Central memory CD4-positive, alpha-beta T cell (primary cell): ENCODE data around the gene PNLDC1.
A peak's percentile ranks its signal among the peaks of the same experiment; 100 is the strongest.
"Not testable (repeated sequence)": the region's sequence is repeated elsewhere in the genome, so short reads cannot be mapped to it uniquely, and the experiment has no call there.

Experiments used
- DNase-seq: peaks from one replicate; pipeline ENCODE4 v3.0.0; 2022

PNLDC1 gene

DNA sequence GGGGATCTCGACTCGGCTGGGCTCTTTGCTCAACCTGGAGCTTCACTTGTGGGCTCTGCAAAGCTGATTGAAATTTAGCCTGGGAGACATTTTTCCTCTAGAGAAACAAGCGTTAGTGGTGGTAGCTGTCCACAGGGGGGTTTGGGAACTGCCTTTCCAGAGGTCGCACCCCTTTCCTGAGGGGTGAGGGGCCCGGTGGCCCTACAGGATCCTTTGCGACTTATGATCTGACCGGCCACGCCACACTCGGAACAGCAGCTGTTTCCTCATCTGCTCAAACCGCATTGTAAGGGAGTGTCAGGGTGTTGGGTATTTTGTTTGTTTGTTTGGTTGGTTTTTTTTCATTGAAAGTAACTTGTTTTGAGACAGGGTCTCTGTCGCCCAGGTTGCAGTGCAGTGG is 21.0 kb downstream of the PNLDC1 start:
- DNase-seq, result no peak

- DNase-seq, result no peak
Observed at GRCh38 chr6:159821726-159822125, 21.6 kb downstream of the PNLDC1 start.

GRCh38 chr6:159823953-159824352 is 23.9 kb downstream of the PNLDC1 start:
- no peak for DNase-seq

GRCh38 chr6:159824690-159825089 is 24.6 kb downstream of the PNLDC1 start:
- DNase-seq, result not testable (repeated sequence)

DNA sequence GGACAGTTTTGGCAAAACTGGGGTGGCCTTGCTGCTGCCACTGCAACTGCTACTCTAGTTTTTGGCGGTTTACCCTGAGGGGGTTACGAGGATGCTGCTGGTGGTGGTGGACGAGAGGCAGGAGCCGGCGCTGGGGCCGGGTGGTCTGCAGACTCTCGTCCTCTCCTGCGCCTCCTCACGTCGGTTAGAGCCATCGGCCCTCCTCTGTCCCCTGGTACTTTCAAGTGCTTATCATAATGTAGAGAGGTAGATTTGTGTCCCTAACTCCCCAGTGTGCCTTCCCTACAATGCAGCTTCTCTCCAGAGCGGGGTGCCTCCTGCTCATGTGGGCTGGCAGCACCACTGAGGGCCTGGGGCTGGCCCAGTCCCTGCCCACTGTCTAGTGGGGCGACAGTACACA is 25.9 kb downstream of the PNLDC1 start:
- DNase-seq, result no peak

DNA sequence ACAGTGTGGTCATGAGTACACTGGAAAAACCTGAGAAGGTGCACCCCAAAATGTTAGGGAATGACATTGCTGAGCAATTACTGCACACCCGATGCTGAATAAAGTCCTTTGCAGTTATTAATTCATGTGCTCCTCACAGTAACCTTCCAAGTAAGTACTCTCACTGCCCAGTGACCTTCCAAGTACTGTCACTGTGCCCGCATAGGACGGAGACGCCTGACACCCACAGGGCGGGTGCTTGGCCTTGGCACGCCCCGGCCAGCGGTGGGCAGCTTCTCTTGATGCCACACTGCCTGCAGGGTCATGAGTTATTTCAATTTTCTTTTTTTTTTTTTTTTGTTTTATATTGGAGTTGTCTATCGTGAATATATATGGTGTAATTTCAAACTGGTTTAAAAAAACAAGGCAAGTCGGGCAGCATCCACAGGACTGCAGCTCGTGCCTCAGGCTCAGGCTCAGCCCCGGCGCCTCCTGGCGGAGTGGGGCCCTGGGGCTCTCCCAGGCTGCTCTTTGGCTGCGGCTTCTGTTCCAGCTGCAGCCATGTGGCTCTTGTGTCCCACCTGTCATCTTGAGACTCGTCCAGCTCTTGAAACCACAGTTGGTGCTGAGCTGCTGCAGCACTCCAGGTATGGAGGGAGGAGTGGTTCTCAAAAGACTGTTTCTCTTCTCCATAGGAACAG is 27.0 kb downstream of the PNLDC1 start:
- DNase-seq, result no peak

- no peak for DNase-seq
Observed at GRCh38 chr6:159828074-159828473, 28.0 kb downstream of the PNLDC1 start.

DNA sequence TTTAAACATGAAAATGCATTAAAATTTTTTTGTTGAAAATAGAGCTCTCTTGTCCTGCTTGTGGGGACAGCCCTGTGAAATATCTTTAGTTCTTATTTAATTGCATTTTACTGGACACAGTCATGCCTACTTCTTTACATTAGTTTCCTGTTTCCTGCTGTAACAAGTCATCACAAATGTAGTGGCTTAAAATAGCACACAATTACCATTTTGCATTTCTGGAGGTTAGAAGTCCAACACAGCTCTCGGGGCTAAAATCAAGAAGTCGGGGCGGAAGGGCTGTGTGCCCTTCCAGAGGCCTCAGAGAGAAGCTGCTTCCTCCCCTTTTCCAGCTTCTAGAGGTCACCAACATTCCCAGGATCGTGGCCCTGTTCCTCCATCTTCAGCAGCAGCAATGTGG is 29.4 kb downstream of the PNLDC1 start:
- DNase-seq, result no peak

GRCh38 chr6:159830501-159831372 is 30.7 kb downstream of the PNLDC1 start:
- no peak for DNase-seq

- DNase-seq, result no peak
Observed at GRCh38 chr6:159831373-159831679, 31.2 kb downstream of the PNLDC1 start.

- DNase-seq, result no peak
Observed at GRCh38 chr6:159832946-159833345, 32.9 kb downstream of the PNLDC1 start.

- DNase-seq, result no peak
Observed at GRCh38 chr6:159833556-159833955, 33.5 kb downstream of the PNLDC1 start.

GRCh38 chr6:159833997-159834603 is 34.0 kb downstream of the PNLDC1 start:
- DNase-seq, result no peak

- DNase-seq, result no peak
Observed at GRCh38 chr6:159836718-159837490, 36.8 kb downstream of the PNLDC1 start.

DNA sequence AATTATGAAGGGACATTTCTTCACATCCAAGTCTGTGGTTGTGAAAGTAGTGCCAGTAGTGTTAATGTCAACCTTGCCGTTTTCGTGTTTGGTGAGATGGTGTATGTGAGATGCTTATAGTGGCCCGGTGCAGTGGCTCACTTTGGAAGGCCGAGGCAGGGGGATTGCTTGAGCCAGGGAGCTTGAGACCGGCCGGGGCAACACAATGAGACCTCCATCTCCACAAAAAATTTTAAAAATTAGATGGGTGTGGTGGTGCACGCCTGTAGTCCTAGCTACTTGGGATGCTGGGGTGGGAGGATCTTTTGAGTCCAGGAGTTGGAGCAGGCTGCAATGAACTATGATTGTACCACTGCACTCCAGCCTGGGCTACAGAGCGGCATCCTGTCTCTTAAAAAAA is 37.4 kb downstream of the PNLDC1 start:
- DNase-seq, result no peak

DNA sequence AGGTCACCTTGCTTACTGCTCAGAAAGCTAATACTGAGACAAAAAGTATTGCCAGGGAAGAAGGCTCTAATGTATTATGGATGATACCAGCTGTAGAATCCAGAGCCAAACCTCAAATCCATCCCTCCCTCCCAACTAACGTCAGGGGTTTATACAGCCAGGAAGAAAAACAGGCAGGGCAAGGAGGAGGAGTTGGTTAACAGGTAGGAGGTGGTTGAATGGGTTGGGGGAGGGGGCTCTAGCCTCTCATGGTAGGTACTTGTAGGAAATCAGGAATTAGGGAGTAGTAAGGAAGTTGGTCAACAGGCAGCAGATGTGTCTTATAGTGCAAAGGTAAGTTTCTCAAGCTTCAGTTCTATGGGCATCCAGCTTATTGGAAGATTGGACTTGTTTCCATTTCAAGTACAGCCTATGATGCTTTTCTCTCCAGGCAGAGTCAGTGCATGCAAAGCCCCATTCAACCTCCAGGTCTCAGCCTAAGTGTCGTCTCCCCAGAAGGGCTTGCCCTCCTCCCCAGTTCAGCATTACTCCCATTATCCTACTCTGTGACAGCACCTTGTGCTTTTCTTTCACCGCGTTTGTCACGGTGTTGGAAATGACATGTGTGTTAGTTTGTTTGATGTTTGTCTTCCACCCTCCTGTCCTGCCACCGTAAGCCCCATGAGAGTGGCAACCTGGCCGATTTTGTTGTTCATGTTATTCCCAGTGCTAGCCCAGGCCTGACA is 38.1 kb downstream of the PNLDC1 start:
- no peak for DNase-seq

DNA sequence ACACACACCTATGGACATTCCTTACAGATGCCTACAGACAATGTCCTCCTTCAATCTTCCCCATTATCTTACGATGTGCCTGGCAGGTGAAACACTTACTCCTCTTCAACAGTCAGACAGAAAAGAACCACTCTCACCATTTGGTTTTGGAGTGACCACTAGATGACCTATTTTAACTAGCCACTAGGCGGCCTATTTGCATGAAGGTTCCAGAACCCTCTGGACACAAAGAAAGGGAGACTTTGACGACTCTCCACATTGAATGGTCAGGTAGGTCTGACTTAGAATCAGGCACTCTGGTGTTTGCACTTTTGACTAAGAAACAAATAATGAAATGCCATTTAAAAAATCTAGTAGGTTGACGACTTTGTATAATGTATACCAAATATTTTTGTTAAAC is 42.0 kb downstream of the PNLDC1 start:
- DNase-seq, result no peak

DNA sequence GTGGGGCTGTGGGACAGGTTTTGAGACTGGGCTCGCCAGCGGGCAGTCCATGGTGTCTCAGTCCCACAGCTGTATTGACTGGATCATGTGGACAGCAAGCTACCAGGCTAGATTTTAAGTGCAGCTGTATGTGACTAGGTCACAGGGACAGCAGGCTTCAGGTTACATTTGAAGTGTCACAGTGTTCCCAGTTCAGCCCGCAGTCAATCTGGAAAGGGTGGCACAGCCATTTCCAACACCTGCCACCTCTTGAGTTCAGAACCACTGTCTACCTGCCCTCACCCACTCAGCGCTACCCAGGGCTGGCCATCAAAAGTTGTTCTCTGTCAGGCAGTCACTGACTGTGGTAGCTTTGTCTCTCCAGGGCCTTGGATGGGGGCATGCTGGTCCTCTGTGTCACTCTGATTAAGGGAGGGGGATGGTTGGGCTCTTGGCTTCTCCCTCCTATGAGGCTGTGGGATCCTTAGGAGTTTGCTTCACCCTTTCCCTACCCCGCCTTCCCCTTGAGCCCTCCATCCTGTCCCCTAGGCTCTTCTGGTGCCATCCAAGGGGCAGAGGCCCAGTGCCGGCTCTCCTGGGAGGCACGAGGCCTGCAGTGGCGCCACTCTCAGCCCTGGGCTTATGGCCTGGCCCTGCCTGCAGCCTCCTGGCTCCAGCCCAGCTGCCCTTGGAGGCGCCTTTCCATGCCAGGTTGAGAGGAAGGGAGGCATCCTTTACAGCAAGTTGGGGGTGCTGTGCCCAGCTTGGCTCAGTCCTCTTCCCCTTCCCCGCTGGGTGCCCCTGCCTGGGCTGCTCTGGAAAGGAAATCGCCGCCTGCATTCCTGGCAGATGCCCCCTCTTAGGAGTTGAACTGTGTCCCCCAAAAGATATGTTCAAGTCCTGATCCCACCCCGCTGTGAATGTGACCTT is 44.9 kb downstream of the PNLDC1 start:
- no peak for DNase-seq

DNA sequence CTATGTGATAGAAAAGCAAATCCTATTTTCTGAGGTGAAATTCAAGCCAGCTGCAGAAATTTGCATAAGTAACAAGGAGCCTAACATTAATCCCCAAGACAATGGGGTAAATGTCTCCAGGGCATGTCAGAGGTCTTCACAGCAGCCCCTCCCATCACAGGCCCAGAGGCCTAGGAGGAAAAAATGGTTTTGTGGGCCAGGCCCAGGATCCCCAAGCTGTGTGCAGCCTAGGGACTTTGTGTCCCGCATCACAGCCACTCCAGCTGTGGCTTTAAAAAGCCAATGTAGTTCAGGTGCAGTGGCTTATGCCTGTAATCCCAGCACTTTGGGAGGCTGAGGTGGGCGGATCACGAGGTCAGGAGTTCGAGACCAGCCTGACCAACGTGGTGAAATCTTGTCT is 48.5 kb downstream of the PNLDC1 start:
- not testable (repeated sequence) for DNase-seq

DNA sequence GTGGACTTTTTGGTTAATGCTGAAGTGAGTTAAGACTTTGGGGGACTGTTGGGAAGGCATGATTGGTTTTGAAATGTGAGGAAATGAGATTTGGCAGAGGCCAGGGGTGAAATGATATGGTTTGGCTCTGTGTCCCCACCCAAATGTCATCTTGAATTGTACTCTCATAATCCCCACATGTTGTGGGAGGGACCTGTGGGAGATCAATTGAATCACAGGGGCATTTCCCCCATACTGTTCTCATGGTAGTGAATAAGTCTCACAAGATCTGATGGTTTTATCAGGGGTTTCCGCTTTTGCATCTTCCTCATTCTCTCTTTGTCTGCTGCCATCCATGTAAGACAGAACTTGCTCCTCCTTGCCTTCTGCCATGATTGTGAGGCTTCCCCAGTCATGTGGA is 49.8 kb downstream of the PNLDC1 start:
- DNase-seq, result not testable (repeated sequence)

- peak; percentile 6 for DNase-seq
Observed at GRCh38 chr6:159852877-159853276, 52.8 kb downstream of the PNLDC1 start.
